HepG2 (cell line): ENCODE results near the gene INSR. TPM values are rescaled to one million over a fixed set of nuclear protein-coding genes. Genes with fewer than 3 reads are reported as not detected.

Source experiments
- DPF2 ChIP-seq: sonication (generic); formaldehyde crosslinking; IDR thresholded peaks from 2 replicates; pipeline ENCODE4 v1.4.0; 2020; ENCODE audit warnings: mild to moderate bottlenecking, low read depth, missing genetic modification reagents, borderline replicate concordance
- ERF ChIP-seq: IDR thresholded peaks from 2 replicates; pipeline ENCODE4 v1.6.1; 2018; ENCODE audit warnings: missing biosample characterization, missing genetic modification reagents
- KAT8 ChIP-seq: IDR thresholded peaks from 2 replicates; pipeline ENCODE4 v1.6.1; 2016; ENCODE audit warnings: missing genetic modification reagents, missing compliant biosample characterization
- KDM5B ChIP-seq: sonication (generic); formaldehyde crosslinking; IDR thresholded peaks from 2 replicates; pipeline ENCODE4 v1.4.0; 2020; ENCODE audit warnings: missing genetic modification reagents, mild to moderate bottlenecking, borderline replicate concordance
- MEIS1 ChIP-seq: sonication (generic); formaldehyde crosslinking; IDR thresholded peaks from 2 replicates; pipeline ENCODE4 v1.9.0; 2021; ENCODE audit warnings: mild to moderate bottlenecking, missing genetic modification reagents, moderate library complexity, borderline replicate concordance
- PAX8 ChIP-seq: sonication (generic); formaldehyde crosslinking; IDR thresholded peaks from 2 replicates; pipeline ENCODE4 v1.8.0; 2022; ENCODE audit warnings: mild to moderate bottlenecking, missing genetic modification reagents, borderline replicate concordance
- PPARG ChIP-seq: conservative IDR thresholded peaks from 2 replicates; pipeline ENCODE4 v1.6.1; 2016; ENCODE audit warnings: missing biosample characterization, missing genetic modification reagents
- SSRP1 ChIP-seq: IDR thresholded peaks from 2 replicates; pipeline ENCODE4 v1.6.1; 2016; ENCODE audit warnings: control low read depth
- ZFY ChIP-seq: sonication (generic); formaldehyde crosslinking; IDR thresholded peaks from 2 replicates; pipeline ENCODE4 v1.4.0; 2020; ENCODE audit warnings: missing genetic modification reagents
- ZNF44 ChIP-seq: sonication (generic); formaldehyde crosslinking; IDR thresholded peaks from 2 replicates; pipeline ENCODE4 v1.5.1; 2020; ENCODE audit warnings: mild to moderate bottlenecking, missing genetic modification reagents
- ZNF674 ChIP-seq: sonication (generic); formaldehyde crosslinking; IDR thresholded peaks from 2 replicates; pipeline ENCODE4 v1.5.0; 2020; ENCODE audit warnings: low read depth, mild to moderate bottlenecking, missing genetic modification reagents
- ZNF780A ChIP-seq: sonication (generic); formaldehyde crosslinking; IDR thresholded peaks from 2 replicates; pipeline ENCODE4 v1.8.0; 2022; ENCODE audit warnings: mild to moderate bottlenecking, missing genetic modification reagents, moderate library complexity
- polyA plus RNA-seq, 8 experiments: library from polyadenylated mRNA; depleted of rRNA in 3 of 8; stranded (reverse) in 7 of 8; unstranded in 1 of 8; fragments of >200 nt; fragmentation: Illumina TruSeq in 4 of 8; extraction: Trizol in 4 of 8; gene quantifications; 2 replicates each; pipeline versions ENCODE4 v1.2.1 to v1.2.3, GENCODE V29; 2011 to 2016; ENCODE audit warnings: low read depth in 4 of 8, missing spikeins in 1 of 8, mixed read lengths in 1 of 8; ENCODE audit not compliant: insufficient read depth in 1 of 8
- total RNA-seq, 5 experiments: library from RNA; depleted of rRNA; stranded (reverse); fragments of >200 nt; fragmentation: Illumina TruSeq; extraction: Trizol; gene quantifications; 2 replicates each; pipeline ENCODE4 v1.2.3, GENCODE V29; 2016; ENCODE audit warnings: low read depth in 1 of 5
- TF ChIP-seq, protein P1 (sequence below): sonication (generic); formaldehyde crosslinking; IDR thresholded peaks from 2 replicates; pipeline ENCODE4 v1.4.0; 2020; ENCODE audit warnings: mild to moderate bottlenecking, missing genetic modification reagents
- TF ChIP-seq, protein P2 (sequence below): IDR thresholded peaks from 2 replicates; pipeline ENCODE4 v1.6.1; 2016; ENCODE audit warnings: mild to moderate bottlenecking
- TF ChIP-seq, protein P3 (sequence below): sonication (generic); IDR thresholded peaks from 2 replicates; pipeline ENCODE4 v1.6.1; 2016; ENCODE audit warnings: low read depth, borderline replicate concordance
- TF ChIP-seq, protein P4 (sequence below), 2 experiments: fragments of 450-650 bp in 1 of 2; sonication (generic) in 1 of 2; formaldehyde crosslinking; IDR thresholded peaks; 2 replicates each; pipeline versions ENCODE4 v1.5.0 to v1.8.0; 2020 to 2022; ENCODE audit warnings: mild to moderate bottlenecking in 1 of 2, missing genetic modification reagents in 1 of 2
- TF ChIP-seq, protein P5 (sequence below): sonication (generic); formaldehyde crosslinking; IDR thresholded peaks from 2 replicates; pipeline ENCODE4 v1.5.1; 2020; ENCODE audit warnings: mild to moderate bottlenecking, missing genetic modification reagents

INSR gene
- total and polyA plus RNA-seq, 2 of the 13 experiments (the other 11 are each of a cell fraction or from before 2014, with no cell fraction given): 24.2 to 29.8 TPM

DNA sequence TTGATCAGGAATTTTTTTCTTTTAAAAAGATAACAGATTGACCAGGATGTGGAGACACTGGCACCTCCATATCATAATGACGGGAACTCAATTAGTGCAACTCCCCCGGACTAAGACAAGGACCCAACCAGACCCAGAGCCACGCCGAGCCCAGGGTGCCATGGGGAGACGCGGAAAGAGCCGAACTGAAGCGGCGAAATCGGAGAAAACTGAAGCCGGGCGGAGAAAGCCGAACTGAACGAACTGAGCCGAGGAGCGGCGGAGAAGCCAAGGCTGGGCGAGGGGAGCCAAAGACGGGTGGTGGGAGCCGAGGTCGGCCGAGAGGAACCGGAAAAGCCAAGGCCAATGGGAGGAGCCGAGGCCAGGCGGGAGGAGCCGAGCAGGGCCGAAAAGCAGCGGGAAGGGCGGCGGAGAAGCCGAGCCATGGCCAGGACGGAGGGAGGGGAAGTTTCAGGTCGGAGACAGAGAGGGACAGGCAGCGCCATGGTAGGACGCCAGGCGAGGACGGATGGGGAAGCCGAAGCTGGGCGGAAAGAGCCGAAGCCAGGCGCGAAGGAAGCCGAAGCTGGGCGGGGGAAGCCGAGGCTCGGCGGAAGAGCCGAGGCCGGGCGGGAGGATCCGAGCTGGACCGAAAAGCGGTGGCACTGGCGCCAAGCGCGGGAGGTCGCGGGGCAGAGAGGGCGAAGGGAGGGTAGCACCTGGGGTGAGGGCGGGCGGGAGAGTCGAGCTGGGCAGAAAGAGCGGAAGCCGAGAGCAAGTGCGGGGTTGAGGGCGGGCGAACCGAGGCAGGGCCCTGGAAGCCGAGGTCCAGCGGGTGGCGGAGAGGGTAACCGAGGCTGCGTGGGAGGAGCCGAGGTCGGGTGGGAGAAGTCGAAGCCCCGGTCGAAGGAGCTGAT, 195.3 kb downstream of the INSR start (continued):
- TF ChIP-seq, protein P1, sequence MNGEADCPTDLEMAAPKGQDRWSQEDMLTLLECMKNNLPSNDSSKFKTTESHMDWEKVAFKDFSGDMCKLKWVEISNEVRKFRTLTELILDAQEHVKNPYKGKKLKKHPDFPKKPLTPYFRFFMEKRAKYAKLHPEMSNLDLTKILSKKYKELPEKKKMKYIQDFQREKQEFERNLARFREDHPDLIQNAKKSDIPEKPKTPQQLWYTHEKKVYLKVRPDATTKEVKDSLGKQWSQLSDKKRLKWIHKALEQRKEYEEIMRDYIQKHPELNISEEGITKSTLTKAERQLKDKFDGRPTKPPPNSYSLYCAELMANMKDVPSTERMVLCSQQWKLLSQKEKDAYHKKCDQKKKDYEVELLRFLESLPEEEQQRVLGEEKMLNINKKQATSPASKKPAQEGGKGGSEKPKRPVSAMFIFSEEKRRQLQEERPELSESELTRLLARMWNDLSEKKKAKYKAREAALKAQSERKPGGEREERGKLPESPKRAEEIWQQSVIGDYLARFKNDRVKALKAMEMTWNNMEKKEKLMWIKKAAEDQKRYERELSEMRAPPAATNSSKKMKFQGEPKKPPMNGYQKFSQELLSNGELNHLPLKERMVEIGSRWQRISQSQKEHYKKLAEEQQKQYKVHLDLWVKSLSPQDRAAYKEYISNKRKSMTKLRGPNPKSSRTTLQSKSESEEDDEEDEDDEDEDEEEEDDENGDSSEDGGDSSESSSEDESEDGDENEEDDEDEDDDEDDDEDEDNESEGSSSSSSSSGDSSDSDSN (CRISPR knock-in tag): peak; percentile 75
- TF ChIP-seq MEIS1 (CRISPR knock-in tag) (no peak), KAT8 (peak; percentile 67; the same call in 1 of the 2 replicates), PPARG (CRISPR knock-in tag) (no peak), PAX8 (no peak), ZFY (CRISPR knock-in tag) (peak; percentile 56), DPF2 (CRISPR knock-in tag) (no peak), ZNF780A (CRISPR knock-in tag) (0 out of 2 replicates have a peak, but pooled peaks have one; percentile 54), ERF (CRISPR knock-in tag) (peak; percentile 52; the same call in 1 of the 2 replicates), ZNF44 (CRISPR knock-in tag) (0 out of 2 replicates have a peak, but pooled peaks have one; percentile 11), KDM5B (CRISPR knock-in tag) (peak; percentile 71), SSRP1 (CRISPR knock-in tag) (0 out of 2 replicates have a peak, but pooled peaks have one; percentile 26), ZNF674 (CRISPR knock-in tag) (no peak)
- TF ChIP-seq, protein P2, sequence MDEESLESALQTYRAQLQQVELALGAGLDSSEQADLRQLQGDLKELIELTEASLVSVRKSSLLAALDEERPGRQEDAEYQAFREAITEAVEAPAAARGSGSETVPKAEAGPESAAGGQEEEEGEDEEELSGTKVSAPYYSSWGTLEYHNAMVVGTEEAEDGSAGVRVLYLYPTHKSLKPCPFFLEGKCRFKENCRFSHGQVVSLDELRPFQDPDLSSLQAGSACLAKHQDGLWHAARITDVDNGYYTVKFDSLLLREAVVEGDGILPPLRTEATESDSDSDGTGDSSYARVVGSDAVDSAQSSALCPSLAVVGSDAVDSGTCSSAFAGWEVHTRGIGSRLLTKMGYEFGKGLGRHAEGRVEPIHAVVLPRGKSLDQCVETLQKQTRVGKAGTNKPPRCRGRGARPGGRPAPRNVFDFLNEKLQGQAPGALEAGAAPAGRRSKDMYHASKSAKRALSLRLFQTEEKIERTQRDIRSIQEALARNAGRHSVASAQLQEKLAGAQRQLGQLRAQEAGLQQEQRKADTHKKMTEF: peak; percentile 59; the same call in 1 of the 2 replicates
- TF ChIP-seq, protein P3, sequence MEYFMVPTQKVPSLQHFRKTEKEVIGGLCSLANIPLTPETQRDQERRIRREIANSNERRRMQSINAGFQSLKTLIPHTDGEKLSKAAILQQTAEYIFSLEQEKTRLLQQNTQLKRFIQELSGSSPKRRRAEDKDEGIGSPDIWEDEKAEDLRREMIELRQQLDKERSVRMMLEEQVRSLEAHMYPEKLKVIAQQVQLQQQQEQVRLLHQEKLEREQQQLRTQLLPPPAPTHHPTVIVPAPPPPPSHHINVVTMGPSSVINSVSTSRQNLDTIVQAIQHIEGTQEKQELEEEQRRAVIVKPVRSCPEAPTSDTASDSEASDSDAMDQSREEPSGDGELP: no peak
- TF ChIP-seq, protein P4, sequence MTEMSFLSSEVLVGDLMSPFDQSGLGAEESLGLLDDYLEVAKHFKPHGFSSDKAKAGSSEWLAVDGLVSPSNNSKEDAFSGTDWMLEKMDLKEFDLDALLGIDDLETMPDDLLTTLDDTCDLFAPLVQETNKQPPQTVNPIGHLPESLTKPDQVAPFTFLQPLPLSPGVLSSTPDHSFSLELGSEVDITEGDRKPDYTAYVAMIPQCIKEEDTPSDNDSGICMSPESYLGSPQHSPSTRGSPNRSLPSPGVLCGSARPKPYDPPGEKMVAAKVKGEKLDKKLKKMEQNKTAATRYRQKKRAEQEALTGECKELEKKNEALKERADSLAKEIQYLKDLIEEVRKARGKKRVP (CRISPR knock-in tag; IDR thresholded peaks at IDR 0.05): peak in 1 of 2 experiments; percentile 21; a peak in 1 of 4 replicates
- TF ChIP-seq, protein P5, sequence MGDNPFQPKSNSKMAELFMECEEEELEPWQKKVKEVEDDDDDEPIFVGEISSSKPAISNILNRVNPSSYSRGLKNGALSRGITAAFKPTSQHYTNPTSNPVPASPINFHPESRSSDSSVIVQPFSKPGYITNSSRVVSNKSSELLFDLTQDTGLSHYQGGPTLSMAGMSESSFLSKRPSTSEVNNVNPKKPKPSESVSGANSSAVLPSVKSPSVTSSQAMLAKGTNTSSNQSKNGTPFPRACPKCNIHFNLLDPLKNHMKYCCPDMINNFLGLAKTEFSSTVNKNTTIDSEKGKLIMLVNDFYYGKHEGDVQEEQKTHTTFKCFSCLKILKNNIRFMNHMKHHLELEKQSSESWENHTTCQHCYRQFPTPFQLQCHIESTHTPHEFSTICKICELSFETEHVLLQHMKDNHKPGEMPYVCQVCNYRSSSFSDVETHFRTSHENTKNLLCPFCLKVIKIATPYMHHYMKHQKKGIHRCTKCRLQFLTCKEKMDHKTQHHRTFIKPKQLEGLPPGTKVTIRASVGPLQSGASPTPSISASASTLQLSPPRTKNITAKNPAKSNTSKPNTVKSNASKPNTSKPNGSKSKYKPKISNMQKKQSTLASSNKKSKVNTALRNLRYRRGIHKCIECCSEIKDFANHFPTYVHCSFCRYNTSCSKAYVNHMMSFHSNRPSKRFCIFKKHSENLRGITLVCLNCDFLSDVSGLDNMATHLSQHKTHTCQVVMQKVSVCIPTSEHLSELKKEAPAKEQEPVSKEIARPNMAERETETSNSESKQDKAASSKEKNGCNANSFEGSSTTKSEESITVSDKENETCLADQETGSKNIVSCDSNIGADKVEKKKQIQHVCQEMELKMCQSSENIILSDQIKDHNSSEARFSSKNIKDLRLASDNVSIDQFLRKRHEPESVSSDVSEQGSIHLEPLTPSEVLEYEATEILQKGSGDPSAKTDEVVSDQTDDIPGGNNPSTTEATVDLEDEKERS (CRISPR knock-in tag): no peak; the same call in 1 of the 2 replicates
